ENCODE data around the gene TNFSF18. TPM values are rescaled to one million over a fixed set of nuclear protein-coding genes. Genes with fewer than 3 reads are reported as not detected.

Gene TNFSF18
- total RNA-seq, 1 experiment from 2014 or later = not detected

GRCh38 chr1:173094541-173094940 is 43.8 kb upstream of the TNFSF18 start:
- ChIA-PET CTCF (no interaction called here), POLR2A (no interaction called here)
- no peaks in the 10 kb centered on the region for H3K36me3 Mint-ChIP-seq
- DNase-seq (ENCODE audit: low spot score) = no peak
- H3K9me3 Mint-ChIP-seq = no peaks in the 10 kb centered on the region
- H3K4me3 Mint-ChIP-seq = no peak overlapping the region
- TF ChIP-seq TP53 (CRISPR knock-in tag; IDR thresholded peaks at IDR 0.05) = no peak
- no peak for TF ChIP-seq CDX4 (CRISPR knock-in tag; IDR thresholded peaks at IDR 0.05; ENCODE audit: borderline replicate concordance)
- no peak for TF ChIP-seq ZNF532 (CRISPR knock-in tag; IDR thresholded peaks at IDR 0.05; ENCODE audit: borderline replicate concordance)
- TF ChIP-seq STAT6 (CRISPR knock-in tag; conservative IDR thresholded peaks at IDR 0.05; ENCODE audit: low read depth) = no peak
- H3K27me3 Mint-ChIP-seq (ENCODE audit: low read depth) = no peaks in the 10 kb centered on the region
- H3K4me1 Mint-ChIP-seq = no peaks in the 10 kb centered on the region
- no peak for ATAC-seq
- H3K27ac Mint-ChIP-seq = no peak overlapping the region

- Mint-ChIP-seq H3K4me3 (no peak overlapping the region), H3K27me3 (ENCODE audit: low read depth) (no peaks in the 10 kb centered on the region), H3K27ac (no peak overlapping the region), H3K4me1 (no peaks in the 10 kb centered on the region), H3K9me3 (no peaks in the 10 kb centered on the region), H3K36me3 (no peaks in the 10 kb centered on the region)
- ChIA-PET POLR2A (no interaction called here), CTCF (no interaction called here)
- DNase-seq (ENCODE audit: low spot score) = no peak
- TF ChIP-seq PRDM15 (CRISPR knock-in tag; IDR thresholded peaks at IDR 0.05) = no peak
- TF ChIP-seq ZNF512 (CRISPR knock-in tag; IDR thresholded peaks at IDR 0.05; ENCODE audit: borderline replicate concordance) = no peak
- no peak for TF ChIP-seq NR1H2 (CRISPR knock-in tag; IDR thresholded peaks at IDR 0.05)
- TF ChIP-seq ZNF317 (CRISPR knock-in tag; IDR thresholded peaks at IDR 0.05; ENCODE audit: borderline replicate concordance, low read depth) = no peak
- no peak for TF ChIP-seq KAT7 (CRISPR knock-in tag; IDR thresholded peaks at IDR 0.05; ENCODE audit: borderline replicate concordance)
- TF ChIP-seq CBFB (CRISPR knock-in tag; IDR thresholded peaks at IDR 0.05; ENCODE audit: low read depth) = no peak
- no peak for TF ChIP-seq CREB1 (CRISPR knock-in tag; IDR thresholded peaks at IDR 0.05)
- TF ChIP-seq JAZF1 (CRISPR knock-in tag; IDR thresholded peaks at IDR 0.05) = no peak
- TF ChIP-seq ZNF532 (CRISPR knock-in tag; IDR thresholded peaks at IDR 0.05; ENCODE audit: borderline replicate concordance) = no peak
- TF ChIP-seq NR3C1 (CRISPR knock-in tag; conservative IDR thresholded peaks at IDR 0.05; ENCODE audit: low read depth) = no peak
- TF ChIP-seq RORB (CRISPR knock-in tag; IDR thresholded peaks at IDR 0.05) = no peak
- no peak for TF ChIP-seq MXD4 (CRISPR knock-in tag; IDR thresholded peaks at IDR 0.05; ENCODE audit: borderline replicate concordance)
- no peak for ATAC-seq
These were observed 43.1 kb upstream of the TNFSF18 start for GRCh38 chr1:173093691-173094445.
